Fibroblast of lung (primary cell): ENCODE data around the gene DPP6.
"Not testable (repeated sequence)": the region's sequence is repeated elsewhere in the genome, so short reads cannot be mapped to it uniquely, and the experiment has no call there.

ENCODE experiments used
- CTCF ChIP-seq, 2 donors: IDR thresholded peaks in 1 of 2; conservative IDR thresholded peaks in 1 of 2; 1 replicate in 1 of 2; 2 replicates in 1 of 2; pipeline ENCODE4 v1.5.1; 2011 to 2012; ENCODE audit warnings: low read length in 2 of 2, control low read depth in 1 of 2, inconsistent platforms in 1 of 2, low read depth in 1 of 2, mild to moderate bottlenecking in 1 of 2
- EZH2 ChIP-seq: IDR thresholded peaks from 2 replicates; pipeline ENCODE4 v1.5.1; 2012; ENCODE audit warnings: low read length, control low read depth, mild to moderate bottlenecking; ENCODE audit errors: missing control alignments

- not testable (repeated sequence) for TF ChIP-seq CTCF (conservative IDR thresholded peaks at IDR 0.05 in 1 of 2, IDR thresholded peaks at IDR 0.05 in 1 of 2; ENCODE audit: low read depth in 1 of 2, low read length in 2 of 2); EZH2
Measured at GRCh38 chr7:154060551-154060950, 8.4 kb downstream of the DPP6 start.
